Kidney (tissue), 14 donors: ENCODE results near the gene NRF1. TPM values are rescaled to one million over a fixed set of nuclear protein-coding genes. Genes with fewer than 3 reads are reported as not detected.
A peak's percentile ranks its signal among the peaks of the same experiment; 100 is the strongest.

ENCODE experiments used
- DNase-seq, 5 donors: peaks; one replicate each; pipeline ENCODE4 v3.0.0-alpha.2; 2013 to 2020
- FAIRE-seq: peaks from 2 replicates; lab custom pipeline; 2012; peaks lifted over from hg19 to GRCh38; lab: Jason Lieb, UNC
- H3K27ac ChIP-seq, 2 donors: one replicate each; pipeline ENCODE4 v1.7.0; 2013; ENCODE audit warnings: low read depth in 2 of 2, low read length in 2 of 2, inconsistent platforms in 1 of 2
- H3K27me3 ChIP-seq: one replicate; pipeline ENCODE4 v1.7.1; 2013; ENCODE audit warnings: low read length, inconsistent platforms; ENCODE audit not compliant: control insufficient read depth, insufficient read depth
- H3K36me3 ChIP-seq, 3 donors: one replicate each; pipeline versions ENCODE4 v1.7.0 to v1.7.1; 2013; ENCODE audit warnings: low read length in 3 of 3, control low read depth in 1 of 3, inconsistent platforms in 1 of 3; ENCODE audit not compliant: insufficient read depth in 3 of 3, control insufficient read depth in 2 of 3
- H3K4me1 ChIP-seq, 3 donors: one replicate each; pipeline versions ENCODE4 v1.7.0 to v1.7.1; 2013; ENCODE audit warnings: low read length in 3 of 3, inconsistent platforms in 1 of 3, low read depth in 1 of 3; ENCODE audit not compliant: control insufficient read depth in 2 of 3, insufficient read depth in 2 of 3
- H3K4me3 ChIP-seq, 3 donors: one replicate each; pipeline versions ENCODE4 v1.7.0 to v1.8.1; 2013; ENCODE audit warnings: low read length in 3 of 3, control low read depth in 1 of 3, inconsistent platforms in 1 of 3
- H3K9ac ChIP-seq, 3 donors: one replicate each; pipeline versions ENCODE4 v1.7.0 to v1.7.1; 2013; ENCODE audit warnings: low read length in 3 of 3, control low read depth in 1 of 3, inconsistent platforms in 1 of 3
- H3K9me3 ChIP-seq, 3 donors: one replicate each; pipeline versions ENCODE4 v1.7.0 to v1.7.1; 2013; ENCODE audit warnings: low read length in 3 of 3, control low read depth in 1 of 3, inconsistent platforms in 1 of 3; ENCODE audit not compliant: control insufficient read depth in 2 of 3, insufficient read depth in 1 of 3
- CTCF ChIP-seq: IDR thresholded peaks from 3 replicates; pipeline ENCODE4 v1.5.1; 2012; ENCODE audit warnings: mild to moderate bottlenecking, moderate library complexity, borderline replicate concordance; ENCODE audit not compliant: insufficient read depth; ENCODE audit errors: extremely low read depth
- intact Hi-C: fragments of 100-400 bp; cut with DNase I; formaldehyde crosslinking; loops from one replicate; pipeline ENCODE4 v1.11.1; 2022
- polyA plus RNA-seq: library from polyadenylated mRNA; stranded (reverse); fragments of 350-450 nt; fragmentation: Illumina TruSeq; extraction: RNeasy Lipid Tissue Mini Kit (QIAGEN cat#74804); gene quantifications from one replicate; pipeline ENCODE4 v1.2.3, GENCODE V29; 2014; ENCODE audit warnings: low read depth, low replicate concordance; ENCODE audit not compliant: insufficient read depth
- total RNA-seq: library from RNA; stranded (reverse); fragmentation: NEBNext Ultra II Directional; extraction: Animal tissue kit (Norgen Biotek cat#: 25700); gene quantifications from one replicate; pipeline ENCODE4 v1.2.1, GENCODE V29; 2021
- donor health status: control.
- donor health status: control.
- donor health status: control.
- donor health status: control.
- donor health status: control.
- donor health status: DM: yes; HTN: yes; CAD: no.
- donor health status: Normal renal cell carcinoma (clear cell type).

The NRF1 gene
- total and polyA plus RNA-seq, 2 donors from 2014 or later, result 8.8 to 19.4 TPM

- Histone ChIP-seq H3K9me3 (no peaks in the 10 kb centered on the region), H3K36me3 (peaks cover 0 to 2% (median 1%) of the 10 kb centered on the region in 3 donors), H3K4me3 (no peak overlapping the region), H3K4me1 (peaks cover 0 to 4% (median 0%) of the 10 kb centered on the region in 3 donors), H3K9ac (no peak overlapping the region), H3K27ac (no peak overlapping the region), H3K27me3 (no peaks in the 10 kb centered on the region)
- no peak for TF ChIP-seq CTCF
- FAIRE-seq, result no peak
- intact Hi-C loops, result no loop called here
- peak in 4 of 5 donors; percentile 51 to 77 (median 69) for DNase-seq
These were observed 130.3 kb downstream of the NRF1 start for GRCh38 chr7:129741743-129742213.

GRCh38 chr7:129742256-129742655, 130.7 kb downstream of the NRF1 start:
- no peak for DNase-seq
- H3K27ac ChIP-seq, result no peak overlapping the region
- FAIRE-seq, result no peak
- no peak overlapping the region for H3K9ac ChIP-seq
- peaks cover 0 to 4% (median 0%) of the 10 kb centered on the region in 3 donors for H3K4me1 ChIP-seq
- TF ChIP-seq CTCF, result no peak
- peaks cover 0 to 7% (median 6%) of the 10 kb centered on the region in 3 donors for H3K36me3 ChIP-seq
- no peak overlapping the region for H3K4me3 ChIP-seq
- no peaks in the 10 kb centered on the region for H3K27me3 ChIP-seq
- no peaks in the 10 kb centered on the region for H3K9me3 ChIP-seq
- intact Hi-C loops, result no loop called here

GRCh38 chr7:129746857-129747529, 135.5 kb downstream of the NRF1 start:
- H3K36me3 ChIP-seq, result peaks cover 0 to 13% (median 7%) of the 10 kb centered on the region in 3 donors

More at GRCh38 chr7:129746857-129747529, 135.5 kb downstream of the NRF1 start:
- Histone ChIP-seq H3K9me3 (no peaks in the 10 kb centered on the region), H3K4me1 (no peaks in the 10 kb centered on the region), H3K27me3 (no peaks in the 10 kb centered on the region), H3K4me3 (no peak overlapping the region), H3K9ac (no peak overlapping the region), H3K27ac (no peak overlapping the region)
- intact Hi-C loops, result no loop called here
- DNase-seq, result no peak
- no peak for FAIRE-seq
- TF ChIP-seq CTCF, result no peak
